Psoas muscle (tissue), 8 donors: ENCODE data around the gene S100A6. TPM values are rescaled to one million over a fixed set of nuclear protein-coding genes. Genes with fewer than 3 reads are reported as not detected.

Experiments used
- ATAC-seq, 4 donors: fragments of 200-7000 bp; cut with Tn5 transposase; one replicate each; pipeline ENCODE4 v1.9.1; 2020; ENCODE audit warnings: moderate library complexity in 3 of 4, mild to moderate bottlenecking in 2 of 4
- DNase-seq, 2 donors: peaks; one replicate each; pipeline ENCODE4 v3.0.0-alpha.2; 2020
- H3K27ac ChIP-seq: fragments of 200-600 bp; one replicate; pipeline ENCODE4 v1.8.0; 2022
- H3K27me3 ChIP-seq, 3 donors: fragments of 200-600 bp in 1 of 3; one replicate each; pipeline versions ENCODE4 v1.6.1 to v1.8.0; 2013 to 2022; ENCODE audit warnings: low read length in 2 of 3, mild to moderate bottlenecking in 2 of 3, moderate library complexity in 1 of 3; ENCODE audit not compliant: insufficient read depth in 3 of 3
- H3K36me3 ChIP-seq, 2 donors: fragments of 200-600 bp in 1 of 2; one replicate each; pipeline versions ENCODE4 v1.6.1 to v1.8.0; 2013 to 2022; ENCODE audit warnings: low read depth in 1 of 2, mild to moderate bottlenecking in 1 of 2, moderate library complexity in 1 of 2; ENCODE audit not compliant: insufficient read depth in 1 of 2
- H3K4me1 ChIP-seq: fragments of 200-600 bp; one replicate; pipeline ENCODE4 v1.8.0; 2022
- H3K4me3 ChIP-seq: fragments of 200-600 bp; one replicate; pipeline ENCODE4 v1.8.0; 2022; ENCODE audit warnings: mild to moderate bottlenecking
- H3K9me3 ChIP-seq: fragments of 200-600 bp; one replicate; pipeline ENCODE4 v1.8.0; 2022
- WGBS, 3 donors: extraction: QIAGEN DNeasy Blood & Tissue Kit; methylation state at CpG; one replicate each; pipeline versions ENCODE4 v1.1.6 to v1.1.7; 2013; 5-methylcytosine and 5-hydroxymethylcytosine counted together
- intact Hi-C, 2 donors: fragments of 100-400 bp; cut with DNase I; formaldehyde crosslinking; loops; one replicate each; pipeline versions ENCODE4 v1.11.0 to v1.14.2; 2022
- polyA plus RNA-seq, 3 donors: library from polyadenylated mRNA; stranded (reverse); fragments of 200-250 nt; gene quantifications; one replicate each; pipeline ENCODE4 v1.2.3, GENCODE V29; 2013
- total RNA-seq, 4 donors: library from RNA; stranded (reverse); fragmentation: NEBNext Ultra II Directional in 2 of 4; extraction: Animal tissue kit (Norgen Biotek cat#: 25700) in 2 of 4; gene quantifications; one replicate each; pipeline versions ENCODE4 v1.2.1 to v1.2.4, GENCODE V29; 2021 to 2023
- TF ChIP-seq, protein P1 (sequence below): fragments of 200-600 bp; IDR thresholded peaks from one replicate; pipeline ENCODE4 v1.8.0; 2022; ENCODE audit warnings: antibody characterized with exemption
- donor health status: healthy with polysubstance abuse.
- donor health status: DM: no; HTN: no; CAD: no; lungs with moderate emphysema.
- donor health status: Bipolar disorder and iron deficiency.
- donor health status: healthy.
- donor health status: DM: yes; HTN: yes; CAD: no.
- donor health status: DM: no; HTN: no; CAD: no.
- donor health status: DM: no; HTN: no; CAD: no.
- donor health status: DM: yes; HTN: yes; CAD: no.

S100A6 gene
- total and polyA plus RNA-seq, 7 donors = 78.5 to 506 (median 295) TPM

DNA sequence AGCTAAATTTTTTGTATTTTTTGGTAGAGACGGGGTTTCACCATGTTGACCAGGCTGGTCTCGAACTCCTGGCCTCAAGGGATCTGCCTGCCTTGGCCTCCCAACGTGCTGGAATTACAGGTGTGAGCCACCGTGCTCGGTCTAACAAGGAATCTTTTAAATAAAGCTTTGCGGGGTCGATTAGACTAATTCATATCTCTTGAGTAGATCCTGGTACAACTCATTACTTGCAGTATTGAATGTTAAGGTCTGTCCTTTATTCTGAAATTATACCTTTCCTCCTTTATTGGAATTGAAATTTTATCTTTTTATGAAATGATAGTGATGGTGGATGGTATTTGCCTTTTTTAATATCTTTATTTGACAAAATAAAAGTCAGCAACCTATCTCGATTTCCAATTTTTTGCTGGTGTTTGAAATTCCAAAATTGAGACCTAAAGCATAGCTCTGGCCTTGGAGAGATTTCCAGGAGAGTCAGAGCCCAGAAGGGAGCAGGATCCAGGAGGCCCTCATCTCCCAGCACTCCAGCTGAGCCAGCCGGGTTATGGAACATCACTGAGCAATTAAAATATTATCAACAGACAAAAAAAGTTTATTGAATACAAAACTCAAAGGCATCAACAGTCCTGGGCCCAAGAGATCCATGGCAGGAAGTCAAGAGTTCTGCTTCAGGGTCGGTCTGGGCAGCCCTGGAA is 25.1 kb upstream of the S100A6 start:
- H3K36me3 ChIP-seq = no peaks in the 10 kb centered on the region
- H3K9me3 ChIP-seq = no peaks in the 10 kb centered on the region
- TF ChIP-seq, protein P1, sequence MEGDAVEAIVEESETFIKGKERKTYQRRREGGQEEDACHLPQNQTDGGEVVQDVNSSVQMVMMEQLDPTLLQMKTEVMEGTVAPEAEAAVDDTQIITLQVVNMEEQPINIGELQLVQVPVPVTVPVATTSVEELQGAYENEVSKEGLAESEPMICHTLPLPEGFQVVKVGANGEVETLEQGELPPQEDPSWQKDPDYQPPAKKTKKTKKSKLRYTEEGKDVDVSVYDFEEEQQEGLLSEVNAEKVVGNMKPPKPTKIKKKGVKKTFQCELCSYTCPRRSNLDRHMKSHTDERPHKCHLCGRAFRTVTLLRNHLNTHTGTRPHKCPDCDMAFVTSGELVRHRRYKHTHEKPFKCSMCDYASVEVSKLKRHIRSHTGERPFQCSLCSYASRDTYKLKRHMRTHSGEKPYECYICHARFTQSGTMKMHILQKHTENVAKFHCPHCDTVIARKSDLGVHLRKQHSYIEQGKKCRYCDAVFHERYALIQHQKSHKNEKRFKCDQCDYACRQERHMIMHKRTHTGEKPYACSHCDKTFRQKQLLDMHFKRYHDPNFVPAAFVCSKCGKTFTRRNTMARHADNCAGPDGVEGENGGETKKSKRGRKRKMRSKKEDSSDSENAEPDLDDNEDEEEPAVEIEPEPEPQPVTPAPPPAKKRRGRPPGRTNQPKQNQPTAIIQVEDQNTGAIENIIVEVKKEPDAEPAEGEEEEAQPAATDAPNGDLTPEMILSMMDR = no peak
- H3K4me3 ChIP-seq = no peak overlapping the region
- intact Hi-C loops = no loop called here
- ATAC-seq (no peak), DNase-seq (no peak)
- no peak overlapping the region for H3K27ac ChIP-seq
- H3K27me3 ChIP-seq = no peaks in the 10 kb centered on the region
- H3K4me1 ChIP-seq = peaks cover 8% of the 10 kb centered on the region
- 82 to 86% (median 83%) methylated on average over 10 of the region's 10 CpGs for WGBS, 3 donors

DNA sequence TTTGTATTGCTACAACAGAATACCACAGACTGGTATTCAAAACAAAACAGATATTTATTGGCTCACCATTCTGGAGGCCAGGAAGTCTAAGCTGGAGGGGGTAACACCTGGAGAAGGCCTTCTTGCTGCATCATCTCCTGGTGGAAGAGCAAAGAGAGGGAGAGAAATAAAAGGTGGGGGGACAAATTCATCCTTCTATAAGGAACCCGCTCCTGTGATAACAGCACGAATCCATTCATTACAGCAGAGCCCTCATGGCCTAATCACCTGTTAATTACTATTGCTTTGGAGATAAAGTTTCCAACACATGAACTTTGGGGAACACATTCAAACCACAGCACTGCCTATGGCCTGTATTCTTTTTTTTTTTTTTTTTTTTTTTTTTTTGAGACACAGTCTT is 24.4 kb upstream of the S100A6 start:
- no peak overlapping the region for H3K27ac ChIP-seq
- DNase-seq (no peak), ATAC-seq (no peak)
- WGBS, 3 donors = 73 to 98% (median 98%) methylated on average over 2 of the region's 2 CpGs
- no peaks in the 10 kb centered on the region for H3K27me3 ChIP-seq
- peaks cover under 1% of the 10 kb centered on the region for H3K4me1 ChIP-seq
- TF ChIP-seq, protein P1 = no peak
- H3K4me3 ChIP-seq = no peak overlapping the region
- intact Hi-C loops = no loop called here
- no peaks in the 10 kb centered on the region for H3K9me3 ChIP-seq
- no peaks in the 10 kb centered on the region for H3K36me3 ChIP-seq

DNA sequence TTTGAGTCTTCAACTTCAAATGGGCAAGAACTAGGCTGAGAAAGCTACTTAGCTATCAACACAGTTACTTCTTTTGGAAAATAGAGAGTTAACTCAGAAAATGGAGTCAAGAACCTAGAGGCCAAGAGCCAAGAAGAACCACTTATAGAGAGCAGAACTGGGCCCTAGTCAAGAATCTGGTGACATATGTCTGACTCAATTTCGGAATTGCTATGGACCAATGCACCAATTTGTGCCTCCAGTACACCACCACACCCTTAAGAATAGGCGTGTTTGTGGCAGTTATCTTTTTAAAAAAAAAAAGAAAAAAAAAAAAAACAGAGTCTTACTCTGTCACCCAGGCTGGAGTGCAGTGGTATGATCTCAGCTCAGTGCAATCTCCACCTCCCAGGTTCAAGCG is 22.1 kb upstream of the S100A6 start:
- intact Hi-C loops = no loop called here
- Histone ChIP-seq H3K4me3 (no peak overlapping the region), H3K36me3 (no peaks in the 10 kb centered on the region), H3K27me3 (no peaks in the 10 kb centered on the region), H3K4me1 (no peaks in the 10 kb centered on the region), H3K27ac (no peak overlapping the region), H3K9me3 (no peaks in the 10 kb centered on the region)
- DNase-seq (no peak), ATAC-seq (no peak)
- 82 to 91% (median 91%) methylated on average over 3 of the region's 3 CpGs for WGBS, 3 donors
- TF ChIP-seq, protein P1 = no peak

DNA sequence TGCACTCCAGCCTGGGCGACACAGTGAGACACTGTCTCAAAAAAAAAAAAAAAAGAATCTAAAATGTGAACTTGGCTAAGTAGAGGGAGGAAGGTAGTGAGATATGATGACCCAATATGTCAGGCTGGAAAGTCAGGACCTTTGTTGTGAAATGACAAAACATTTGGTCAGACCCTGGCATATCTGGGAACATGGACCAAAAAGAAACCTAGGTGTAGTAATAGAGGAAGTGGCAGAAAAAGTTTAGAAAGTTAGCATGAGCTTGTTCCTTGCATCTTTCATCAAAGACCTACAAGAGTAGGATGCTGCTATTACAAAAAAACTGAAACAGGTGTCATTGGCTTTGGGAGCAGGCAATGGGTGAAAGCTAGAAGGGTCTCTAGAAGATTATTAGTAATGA is 20.6 kb upstream of the S100A6 start:
- WGBS, 3 donors = 93 to 100% (median 97%) methylated on average over 1 of the region's 1 CpG
- intact Hi-C loops = no loop called here
- ATAC-seq (no peak), DNase-seq (no peak)
- Histone ChIP-seq H3K9me3 (no peaks in the 10 kb centered on the region), H3K4me1 (no peaks in the 10 kb centered on the region), H3K27me3 (no peaks in the 10 kb centered on the region), H3K27ac (no peak overlapping the region), H3K4me3 (no peak overlapping the region), H3K36me3 (no peaks in the 10 kb centered on the region)
- TF ChIP-seq, protein P1 = no peak
